ENCODE data around the gene GRK5. TPM values are rescaled to one million over a fixed set of nuclear protein-coding genes. Genes with fewer than 3 reads are reported as not detected.

GRK5 gene
- total RNA-seq, 1 experiment from 2014 or later, result 2.3 TPM

- DNase-seq (ENCODE audit: low spot score) (no peak), ATAC-seq (no peak)
- H3K9me3 Mint-ChIP-seq, result peaks cover 26% of the 10 kb centered on the region
- H3K27ac Mint-ChIP-seq, result no peak overlapping the region
- H3K36me3 Mint-ChIP-seq, result peaks cover 3% of the 10 kb centered on the region
- peaks cover 7% of the 10 kb centered on the region for H3K27me3 Mint-ChIP-seq (ENCODE audit: low read depth)
- TF ChIP-seq CDX4 (CRISPR knock-in tag; IDR thresholded peaks at IDR 0.05; ENCODE audit: borderline replicate concordance), result no peak
- no peak for TF ChIP-seq GRHL2 (CRISPR knock-in tag; IDR thresholded peaks at IDR 0.05; ENCODE audit: insufficient replicate concordance, severe bottlenecking)
- TF ChIP-seq, protein P1, sequence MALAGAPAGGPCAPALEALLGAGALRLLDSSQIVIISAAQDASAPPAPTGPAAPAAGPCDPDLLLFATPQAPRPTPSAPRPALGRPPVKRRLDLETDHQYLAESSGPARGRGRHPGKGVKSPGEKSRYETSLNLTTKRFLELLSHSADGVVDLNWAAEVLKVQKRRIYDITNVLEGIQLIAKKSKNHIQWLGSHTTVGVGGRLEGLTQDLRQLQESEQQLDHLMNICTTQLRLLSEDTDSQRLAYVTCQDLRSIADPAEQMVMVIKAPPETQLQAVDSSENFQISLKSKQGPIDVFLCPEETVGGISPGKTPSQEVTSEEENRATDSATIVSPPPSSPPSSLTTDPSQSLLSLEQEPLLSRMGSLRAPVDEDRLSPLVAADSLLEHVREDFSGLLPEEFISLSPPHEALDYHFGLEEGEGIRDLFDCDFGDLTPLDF (CRISPR knock-in tag; IDR thresholded peaks at IDR 0.05), result no peak
- no peak for TF ChIP-seq ZNF396 (CRISPR knock-in tag; IDR thresholded peaks at IDR 0.05; ENCODE audit: borderline replicate concordance)
- TF ChIP-seq ELF4 (CRISPR knock-in tag; IDR thresholded peaks at IDR 0.05; ENCODE audit: low read depth), result no peak
- TF ChIP-seq NFYB (CRISPR knock-in tag; conservative IDR thresholded peaks at IDR 0.05; ENCODE audit: low read depth), result no peak
- TF ChIP-seq, protein P2, sequence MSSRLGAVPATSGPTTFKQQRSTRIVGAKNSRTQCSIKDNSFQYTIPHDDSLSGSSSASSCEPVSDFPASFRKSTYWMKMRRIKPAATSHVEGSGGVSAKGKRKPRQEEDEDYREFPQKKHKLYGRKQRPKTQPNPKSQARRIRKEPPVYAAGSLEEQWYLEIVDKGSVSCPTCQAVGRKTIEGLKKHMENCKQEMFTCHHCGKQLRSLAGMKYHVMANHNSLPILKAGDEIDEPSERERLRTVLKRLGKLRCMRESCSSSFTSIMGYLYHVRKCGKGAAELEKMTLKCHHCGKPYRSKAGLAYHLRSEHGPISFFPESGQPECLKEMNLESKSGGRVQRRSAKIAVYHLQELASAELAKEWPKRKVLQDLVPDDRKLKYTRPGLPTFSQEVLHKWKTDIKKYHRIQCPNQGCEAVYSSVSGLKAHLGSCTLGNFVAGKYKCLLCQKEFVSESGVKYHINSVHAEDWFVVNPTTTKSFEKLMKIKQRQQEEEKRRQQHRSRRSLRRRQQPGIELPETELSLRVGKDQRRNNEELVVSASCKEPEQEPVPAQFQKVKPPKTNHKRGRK (CRISPR knock-in tag; IDR thresholded peaks at IDR 0.05; ENCODE audit: borderline replicate concordance), result no peak
- no peak for TF ChIP-seq JAZF1 (CRISPR knock-in tag; IDR thresholded peaks at IDR 0.05)
- TF ChIP-seq ZNF232 (CRISPR knock-in tag; IDR thresholded peaks at IDR 0.05), result no peak
- no peak for TF ChIP-seq SMAD4 (CRISPR knock-in tag; IDR thresholded peaks at IDR 0.05)
- no peak for TF ChIP-seq OVOL2 (CRISPR knock-in tag; IDR thresholded peaks at IDR 0.05; ENCODE audit: borderline replicate concordance)
- no peak for TF ChIP-seq MYBL2 (CRISPR knock-in tag; IDR thresholded peaks at IDR 0.05)
- TF ChIP-seq, protein P3, sequence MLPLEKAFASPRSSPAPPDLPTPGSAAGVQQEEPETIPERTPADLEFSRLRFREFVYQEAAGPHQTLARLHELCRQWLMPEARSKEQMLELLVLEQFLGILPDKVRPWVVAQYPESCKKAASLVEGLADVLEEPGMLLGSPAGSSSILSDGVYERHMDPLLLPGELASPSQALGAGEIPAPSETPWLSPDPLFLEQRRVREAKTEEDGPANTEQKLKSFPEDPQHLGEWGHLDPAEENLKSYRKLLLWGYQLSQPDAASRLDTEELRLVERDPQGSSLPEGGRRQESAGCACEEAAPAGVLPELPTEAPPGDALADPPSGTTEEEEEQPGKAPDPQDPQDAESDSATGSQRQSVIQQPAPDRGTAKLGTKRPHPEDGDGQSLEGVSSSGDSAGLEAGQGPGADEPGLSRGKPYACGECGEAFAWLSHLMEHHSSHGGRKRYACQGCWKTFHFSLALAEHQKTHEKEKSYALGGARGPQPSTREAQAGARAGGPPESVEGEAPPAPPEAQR (CRISPR knock-in tag; IDR thresholded peaks at IDR 0.05), result no peak
- no peak for TF ChIP-seq NR2C2 (CRISPR knock-in tag; IDR thresholded peaks at IDR 0.05)
- no peak for TF ChIP-seq FOXK1 (CRISPR knock-in tag; IDR thresholded peaks at IDR 0.05)
- TF ChIP-seq ESRRA (CRISPR knock-in tag; IDR thresholded peaks at IDR 0.05; ENCODE audit: borderline replicate concordance), result no peak
- TF ChIP-seq CREM (CRISPR knock-in tag; IDR thresholded peaks at IDR 0.05), result no peak
- no peak for TF ChIP-seq RELA (CRISPR knock-in tag; IDR thresholded peaks at IDR 0.05; ENCODE audit: borderline replicate concordance)
- TF ChIP-seq ZNF281 (CRISPR knock-in tag; IDR thresholded peaks at IDR 0.05), result no peak
- TF ChIP-seq FOXP1 (CRISPR knock-in tag; IDR thresholded peaks at IDR 0.05; ENCODE audit: borderline replicate concordance), result no peak
- ChIA-PET POLR2A (no interaction called here), CTCF (interaction anchor here (0.6 kb wide), 2 partner anchors 68 to 188 kb away, joined by 3 to 4 read pairs; no protein-coding TSS in a partner anchor)
- no peak overlapping the region for H3K4me3 Mint-ChIP-seq
- peaks cover 11% of the 10 kb centered on the region for H3K4me1 Mint-ChIP-seq
Measured at GRCh38 chr10:119292968-119293760, 85.8 kb downstream of the GRK5 start.
